Endometrial microvascular endothelial cells (primary cell): ENCODE results near the gene CACNA1H. TPM values are rescaled to one million over a fixed set of nuclear protein-coding genes. Genes with fewer than 3 reads are reported as not detected.

Source experiments
- in situ Hi-C: cut with HindIII; loops from 2 replicates; pipeline ENCODE4 v1.10.0; 2017; ENCODE audit warnings: low sequenced_read_pairs, low pct_unique_long_range_greater_than_20kb; ENCODE audit errors: inconsistent ontology term
- total RNA-seq: library from RNA; depleted of rRNA; stranded (reverse); fragments of >200 nt; gene quantifications from one replicate; pipeline ENCODE4 v1.2.3, GENCODE V29; 2015; ENCODE audit errors: inconsistent ontology term

Gene CACNA1H
- total RNA-seq, 1 donor from 2014 or later = 0.09 TPM

DNA sequence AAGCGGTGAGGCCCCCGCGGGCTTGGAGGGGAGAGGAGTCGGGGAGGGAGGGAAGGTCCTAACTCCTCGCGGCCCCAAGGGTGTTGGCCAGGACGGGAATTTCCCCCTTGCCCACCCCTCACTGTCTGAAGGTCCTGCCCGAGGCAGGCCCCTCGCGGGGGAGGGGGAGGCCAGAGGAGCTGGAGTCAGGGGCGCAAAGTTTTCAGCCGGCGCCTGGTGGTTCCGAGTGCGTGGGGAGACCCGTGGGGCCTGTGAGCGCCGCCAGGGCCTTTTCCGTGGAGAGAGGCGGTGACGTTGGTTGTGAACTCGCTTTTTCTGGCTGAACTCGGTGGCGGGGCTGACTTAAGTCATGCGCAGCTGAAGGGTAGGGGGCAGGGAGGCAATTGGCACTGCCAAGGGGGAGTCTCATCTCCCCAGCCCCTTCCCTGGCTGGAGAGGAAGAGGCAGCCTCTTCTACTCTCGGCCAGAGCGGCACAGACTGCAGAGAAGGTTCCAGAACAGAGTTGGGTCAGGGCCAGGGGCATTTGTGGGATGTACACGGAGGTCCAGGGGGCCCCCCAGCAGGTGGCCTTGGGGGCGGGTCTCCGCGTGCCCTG is 1.5 kb downstream of the CACNA1H start:
- in situ Hi-C loops = no loop called here

- in situ Hi-C loops = no loop called here
These were observed 2.0 kb downstream of the CACNA1H start for GRCh38 chr16:1154887-1155331.

GRCh38 chr16:1155353-1156054 is 2.6 kb downstream of the CACNA1H start:
- in situ Hi-C loops = no loop called here

DNA sequence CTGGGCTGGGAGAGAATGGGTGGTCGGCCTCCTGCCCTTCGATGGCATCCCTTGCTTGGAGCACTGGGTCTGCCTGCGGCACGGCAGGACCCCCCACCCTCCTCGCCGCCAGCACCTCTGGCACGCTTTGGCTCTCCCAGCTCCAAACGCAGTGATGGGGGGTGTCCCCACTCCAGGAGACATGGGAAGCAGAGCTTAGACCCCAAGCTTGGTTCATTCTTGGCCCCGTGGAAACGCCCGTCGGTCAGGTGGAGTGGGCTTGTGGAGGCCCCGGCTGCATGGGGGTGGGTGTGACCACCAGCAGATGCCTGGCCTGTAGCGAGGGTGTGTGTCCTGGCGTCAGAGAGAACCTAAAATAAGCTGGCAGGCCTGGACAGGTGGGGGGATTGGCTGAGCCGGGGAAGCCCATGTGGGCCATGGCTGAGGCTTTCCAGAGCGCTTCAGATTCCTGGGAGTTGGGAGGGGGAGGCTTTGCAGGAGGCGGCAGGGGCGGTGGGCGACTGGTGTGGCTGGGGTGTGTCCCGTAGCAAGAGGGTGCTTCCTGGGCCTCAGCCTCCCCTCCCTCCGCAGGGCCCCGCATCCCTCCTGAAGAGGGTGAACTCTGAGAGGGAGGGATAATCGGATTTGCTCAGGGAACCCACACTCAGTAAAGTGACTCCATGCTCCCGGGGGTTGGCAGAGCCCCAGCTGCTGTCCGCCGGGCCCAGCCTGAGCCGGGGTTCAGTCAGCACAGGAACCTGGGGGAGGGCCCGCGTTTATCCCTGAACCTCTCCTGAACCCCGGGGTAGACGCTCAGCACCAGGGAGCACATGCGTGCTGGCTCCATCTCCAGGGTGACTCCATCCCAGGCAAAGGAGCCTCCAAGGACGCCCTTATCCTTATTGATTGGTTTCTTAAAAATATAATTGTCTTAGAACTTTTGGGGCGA is 3.4 kb downstream of the CACNA1H start:
- in situ Hi-C loops = no loop called here

GRCh38 chr16:1156983-1157638 is 4.2 kb downstream of the CACNA1H start:
- in situ Hi-C loops = no loop called here

DNA sequence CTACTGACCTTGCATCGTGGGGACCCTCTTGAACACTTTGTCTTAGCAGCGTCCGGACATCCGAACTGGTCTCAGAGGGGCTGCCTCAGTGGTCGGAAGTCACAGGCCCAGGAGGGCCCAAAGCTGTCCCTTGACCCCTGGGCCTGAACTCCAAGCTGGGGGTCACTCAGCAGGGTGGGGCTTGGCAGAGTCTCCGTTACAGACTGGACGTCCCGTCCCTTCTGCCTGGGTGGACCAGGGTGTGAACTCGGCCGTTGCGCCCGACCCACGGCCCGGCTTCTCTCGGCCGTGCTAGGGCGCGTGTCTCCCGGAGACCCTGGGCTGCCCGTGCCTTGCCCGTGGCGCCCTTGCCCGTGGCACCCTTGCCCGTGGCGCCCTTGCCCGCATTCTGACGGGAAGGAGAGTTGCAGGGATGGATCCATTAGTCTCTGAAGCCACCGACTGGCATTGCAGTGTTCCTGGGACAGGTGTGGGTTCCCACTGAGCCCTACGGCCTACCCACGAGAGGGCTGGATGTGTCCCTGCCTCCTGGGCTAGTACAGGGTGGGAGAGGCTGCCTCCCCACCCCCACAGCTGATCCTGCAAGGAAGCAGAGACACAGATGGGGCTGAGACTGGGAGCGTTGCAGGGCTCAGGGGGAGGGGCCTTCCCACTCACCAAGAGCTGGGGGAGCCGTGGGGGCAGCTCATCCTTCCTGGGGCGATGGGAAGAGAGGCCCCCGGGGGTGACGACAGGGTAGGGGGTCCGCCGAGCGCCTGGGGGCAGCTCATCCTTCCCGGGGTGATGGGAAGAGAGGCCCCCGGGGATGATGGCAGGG is 4.9 kb downstream of the CACNA1H start:
- in situ Hi-C loops = no loop called here

GRCh38 chr16:1158456-1159324 is 5.8 kb downstream of the CACNA1H start:
- in situ Hi-C loops = no loop called here

GRCh38 chr16:1159325-1159972 is 6.5 kb downstream of the CACNA1H start:
- in situ Hi-C loops = no loop called here

DNA sequence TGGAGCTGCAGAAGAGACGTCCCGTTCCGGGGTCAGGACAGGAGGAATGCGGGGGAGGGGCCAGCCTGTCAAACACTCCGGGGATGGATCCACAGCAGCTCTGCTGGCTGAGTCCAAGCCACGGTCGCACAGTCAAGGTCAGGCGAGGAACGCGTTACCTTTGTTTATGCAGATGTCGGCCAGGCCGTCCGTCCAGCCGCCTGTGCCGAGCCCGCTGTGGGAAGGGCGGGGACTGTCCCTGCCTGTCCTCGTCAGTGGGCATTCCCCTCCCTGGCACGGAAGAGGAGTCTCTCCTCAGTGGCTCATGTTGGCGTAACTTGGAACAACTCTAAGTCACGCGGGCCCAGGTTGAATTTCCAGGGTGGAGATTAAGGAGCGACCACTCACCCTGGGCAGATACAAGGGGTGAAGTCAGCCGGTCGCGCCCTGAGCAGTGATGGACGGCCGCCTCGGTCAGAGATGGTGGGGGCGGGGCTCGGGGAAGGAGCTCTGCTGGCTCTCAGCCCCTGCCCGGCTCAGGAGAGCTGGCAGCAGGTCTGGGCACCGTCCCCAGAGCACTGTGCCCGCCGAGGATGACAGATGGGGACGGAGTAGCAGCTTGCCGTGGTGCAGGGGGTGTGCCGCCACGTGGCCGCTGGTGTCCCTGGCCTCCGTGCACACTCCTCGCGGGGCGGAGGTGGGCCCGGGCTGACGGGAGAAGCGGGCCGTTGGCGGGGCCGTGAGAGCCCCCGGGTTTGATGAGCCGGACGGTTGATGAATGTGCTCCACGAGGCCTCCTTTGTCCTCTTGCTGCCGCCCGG is 7.3 kb downstream of the CACNA1H start:
- in situ Hi-C loops = no loop called here

DNA sequence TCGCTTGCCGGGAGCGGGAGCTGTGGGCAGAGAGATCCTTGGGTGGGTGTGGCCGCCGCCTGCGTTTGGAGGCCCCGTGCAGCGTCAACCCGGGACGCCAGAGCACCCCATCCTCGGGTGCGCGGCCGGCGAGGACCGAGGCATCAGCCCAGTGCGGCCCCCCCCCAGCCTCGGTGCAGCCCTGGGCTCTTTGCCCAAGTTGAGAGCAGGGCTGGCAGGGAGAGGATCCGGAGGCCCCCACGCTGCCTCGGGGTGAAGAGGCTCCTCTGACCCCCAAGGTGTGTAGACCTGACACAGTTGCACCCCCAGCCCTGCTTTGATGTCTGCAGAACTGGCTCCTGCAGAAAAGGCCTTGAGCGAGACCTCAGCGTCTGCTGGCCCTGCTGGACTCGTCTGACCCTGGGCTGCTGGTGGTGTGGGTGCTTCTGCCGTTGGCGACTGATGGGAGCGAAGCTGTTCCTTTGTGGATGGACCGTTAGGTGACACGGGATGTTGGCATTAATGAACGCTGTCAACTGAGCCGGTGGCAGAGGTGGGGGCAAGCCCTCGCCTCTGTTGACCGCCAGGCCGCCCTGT is 8.0 kb downstream of the CACNA1H start:
- in situ Hi-C loops = no loop called here

- in situ Hi-C loops = no loop called here
These were observed 10.0 kb downstream of the CACNA1H start for GRCh38 chr16:1162701-1163566.

- in situ Hi-C loops = no loop called here
These were observed 10.7 kb downstream of the CACNA1H start for GRCh38 chr16:1163567-1164055.

DNA sequence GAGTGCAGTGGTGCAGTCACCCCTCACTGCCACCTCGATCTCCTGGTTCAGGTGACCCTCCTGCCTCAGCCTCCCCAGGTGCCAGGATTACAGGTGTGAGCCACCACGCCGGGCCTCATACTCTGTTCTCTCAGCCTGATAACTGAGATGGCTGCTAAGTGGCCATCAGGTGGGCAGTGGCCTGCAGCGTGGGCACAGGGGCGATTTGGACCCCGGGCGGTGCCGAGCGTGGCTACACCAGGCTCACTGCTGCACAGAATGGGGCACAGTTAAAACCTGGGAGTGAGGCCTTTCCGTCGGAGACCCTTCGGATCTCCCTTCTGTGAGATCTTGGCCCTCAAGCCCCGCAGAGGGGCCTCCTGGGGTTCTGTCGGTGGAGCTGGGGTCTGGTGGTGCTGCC is 11.5 kb downstream of the CACNA1H start:
- in situ Hi-C loops = no loop called here

DNA sequence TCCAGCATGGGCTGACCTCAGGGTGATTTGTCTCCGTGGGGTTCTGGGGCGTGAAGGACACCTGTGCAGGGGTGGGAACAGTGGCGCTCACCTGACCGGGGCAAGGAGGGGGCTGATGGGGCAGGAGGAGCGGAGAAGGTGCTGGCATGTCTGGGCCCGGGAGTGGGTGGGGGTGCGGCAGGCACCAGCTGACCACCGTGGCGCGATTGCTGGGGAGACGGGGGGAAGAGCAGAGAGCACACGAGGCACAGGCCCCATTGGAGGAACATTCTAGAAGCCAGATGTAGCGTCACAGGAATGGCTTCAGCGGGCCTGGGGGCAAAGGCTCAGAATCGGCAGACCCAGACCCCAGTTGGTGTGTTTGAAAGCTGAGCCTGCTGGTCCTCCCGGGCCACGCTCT is 12.1 kb downstream of the CACNA1H start:
- in situ Hi-C loops = no loop called here

- in situ Hi-C loops = no loop called here
These were observed 12.6 kb downstream of the CACNA1H start for GRCh38 chr16:1165511-1165910.
